Fibroblast of villous mesenchyme (primary cell): ENCODE data around the gene DYNLT5. TPM values are rescaled to one million over a fixed set of nuclear protein-coding genes. Genes with fewer than 3 reads are reported as not detected.

ENCODE experiments used
- DNase-seq: peaks from one replicate; pipeline ENCODE4 v3.0.0-alpha.2; 2010; ENCODE audit warnings: low read depth
- H3K4me3 ChIP-seq: 2 replicates; pipeline ENCODE4 v1.5.1; 2011; ENCODE audit warnings: low read depth, mild to moderate bottlenecking, low read length
- CTCF ChIP-seq: IDR thresholded peaks from 2 replicates; pipeline ENCODE4 v1.5.1; 2012; ENCODE audit warnings: low read depth, mild to moderate bottlenecking, low read length; ENCODE audit not compliant: insufficient read depth
- total RNA-seq: library from RNA; depleted of rRNA; stranded (reverse); fragments of >200 nt; gene quantifications from 2 replicates; pipeline ENCODE4 v1.2.3, GENCODE V29; 2012

DYNLT5 gene
- total RNA-seq, 1 donor = 1.7 TPM

GRCh38 chr1:66761221-66761620 lies 9.0 kb downstream of the DYNLT5 start:
- no peak overlapping the region for H3K4me3 ChIP-seq
- DNase-seq = peak; percentile 72
- TF ChIP-seq CTCF = peak; percentile 13

- TF ChIP-seq CTCF = peak; percentile 78
- H3K4me3 ChIP-seq = no peak overlapping the region
- DNase-seq = peak; percentile 71
These were observed 12.8 kb downstream of the DYNLT5 start for GRCh38 chr1:66764994-66765578.

GRCh38 chr1:66767626-66768025 lies 15.4 kb downstream of the DYNLT5 start:
- TF ChIP-seq CTCF = no peak

GRCh38 chr1:66768965-66769364 lies 16.7 kb downstream of the DYNLT5 start:
- H3K4me3 ChIP-seq = no peak overlapping the region
- no peak for DNase-seq
- no peak for TF ChIP-seq CTCF

More at GRCh38 chr1:66767626-66768025, 15.4 kb downstream of the DYNLT5 start:
- no peak overlapping the region for H3K4me3 ChIP-seq
- DNase-seq = no peak

- DNase-seq = no peak
- no peak overlapping the region for H3K4me3 ChIP-seq
- no peak for TF ChIP-seq CTCF
These were observed 17.4 kb downstream of the DYNLT5 start for GRCh38 chr1:66769512-66770229.

- no peak for TF ChIP-seq CTCF
- no peak overlapping the region for H3K4me3 ChIP-seq
- DNase-seq = no peak
These were observed 18.0 kb downstream of the DYNLT5 start for GRCh38 chr1:66770240-66770639.
